AG08395 (cell line): ENCODE data around the gene SNX2.
"Not testable (repeated sequence)": the region's sequence is repeated elsewhere in the genome, so short reads cannot be mapped to it uniquely, and the experiment has no call there.

Experiments
- DNase-seq: peaks from one replicate; pipeline ENCODE4 v3.0.0; 2012; ENCODE audit warnings: mixed read lengths, low spot score

SNX2 gene

GRCh38 chr5:122774861-122775549, at the start of gene SNX2:
SNX2 (plus strand) TSS chr5:122775080; CDS start chr5:122775104, 24 bp downstream.
- peak; percentile 92 for DNase-seq

- DNase-seq = peak; percentile 77
Observed at GRCh38 chr5:122727112-122727541, 47.8 kb upstream of the SNX2 start.

GRCh38 chr5:122730037-122730436, 44.8 kb upstream of the SNX2 start:
- DNase-seq = no peak

GRCh38 chr5:122730456-122730855, 44.4 kb upstream of the SNX2 start:
- no peak for DNase-seq

DNA sequence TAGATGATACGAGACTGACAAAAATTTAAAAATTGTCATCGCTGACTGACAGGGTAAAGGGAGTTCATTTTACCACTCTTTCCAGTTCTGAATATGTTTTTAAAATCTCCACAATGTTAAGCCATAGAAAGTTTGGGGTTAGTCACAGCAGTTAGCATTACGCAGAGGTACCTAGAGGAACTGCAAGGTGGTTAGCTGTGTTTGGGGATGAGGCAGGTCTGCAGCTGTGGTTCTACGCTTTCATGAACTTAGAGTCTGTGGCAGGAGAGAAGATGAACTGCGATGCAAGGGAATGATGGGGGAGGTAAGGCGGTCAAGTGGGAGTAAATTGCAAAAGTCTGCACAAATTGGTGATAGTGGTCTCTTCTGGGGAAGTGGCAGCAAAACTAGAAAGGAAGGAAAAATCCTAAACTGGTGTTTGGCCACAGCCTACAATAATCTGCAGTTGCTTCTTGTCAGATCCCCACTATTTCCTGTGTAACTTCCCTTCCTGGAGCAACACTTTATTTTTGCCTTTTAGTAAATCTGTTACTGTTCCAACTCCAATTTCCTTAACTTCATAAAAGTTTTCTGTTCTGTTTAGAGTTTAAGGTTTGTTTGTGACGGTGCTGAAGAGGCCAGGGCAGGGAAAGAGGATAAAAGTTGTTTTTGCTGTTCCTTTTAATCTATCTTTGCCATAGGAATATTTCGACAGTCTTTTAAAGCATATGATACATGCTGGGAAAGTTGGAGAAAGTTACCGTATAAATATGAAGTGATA, 38.6 kb upstream of the SNX2 start:
- no peak for DNase-seq

GRCh38 chr5:122738088-122738487, 36.8 kb upstream of the SNX2 start:
- DNase-seq = no peak

DNA sequence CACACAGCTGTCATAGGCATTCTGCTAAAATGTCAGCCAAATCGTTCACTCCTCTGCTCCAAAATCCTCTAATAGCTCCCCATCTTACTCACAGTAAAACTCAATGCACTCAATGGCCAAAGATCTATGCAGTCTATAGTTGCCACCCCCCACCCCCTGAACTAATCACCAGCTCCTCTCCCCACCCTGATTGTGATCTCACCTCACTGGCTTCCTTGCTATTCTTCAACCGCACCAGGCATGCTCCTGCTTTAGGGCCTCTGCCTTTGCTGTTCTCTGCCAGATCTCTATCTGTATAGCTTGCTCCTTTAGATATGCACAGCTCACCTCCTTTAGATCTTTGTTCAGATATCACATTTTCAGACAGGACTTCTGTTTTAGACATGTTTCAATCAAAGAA, 33.2 kb upstream of the SNX2 start:
- no peak for DNase-seq

DNA sequence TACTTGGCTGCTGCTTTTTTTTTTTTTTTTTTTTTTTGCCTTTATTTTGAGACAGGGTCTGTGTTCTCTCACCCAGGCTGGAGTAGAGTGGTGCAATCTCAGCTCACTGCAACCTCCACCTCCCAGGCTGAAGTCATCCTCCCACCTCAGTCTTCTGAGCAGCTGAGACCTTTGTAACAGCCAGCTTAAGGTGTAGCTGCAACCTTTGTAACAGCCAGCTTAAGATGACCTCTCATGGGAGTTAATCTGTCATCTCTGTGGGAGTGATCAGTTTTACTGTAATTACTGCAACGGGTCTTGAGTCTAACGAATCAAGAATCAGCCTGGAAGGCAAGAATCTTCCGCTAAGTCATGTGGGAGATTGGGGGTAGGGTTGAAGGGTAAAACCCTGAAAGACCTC, 31.6 kb upstream of the SNX2 start:
- no peak for DNase-seq

- no peak for DNase-seq
Observed at GRCh38 chr5:122745597-122745996, 29.3 kb upstream of the SNX2 start.

- no peak for DNase-seq
Observed at GRCh38 chr5:122749886-122750285, 25.0 kb upstream of the SNX2 start.

DNA sequence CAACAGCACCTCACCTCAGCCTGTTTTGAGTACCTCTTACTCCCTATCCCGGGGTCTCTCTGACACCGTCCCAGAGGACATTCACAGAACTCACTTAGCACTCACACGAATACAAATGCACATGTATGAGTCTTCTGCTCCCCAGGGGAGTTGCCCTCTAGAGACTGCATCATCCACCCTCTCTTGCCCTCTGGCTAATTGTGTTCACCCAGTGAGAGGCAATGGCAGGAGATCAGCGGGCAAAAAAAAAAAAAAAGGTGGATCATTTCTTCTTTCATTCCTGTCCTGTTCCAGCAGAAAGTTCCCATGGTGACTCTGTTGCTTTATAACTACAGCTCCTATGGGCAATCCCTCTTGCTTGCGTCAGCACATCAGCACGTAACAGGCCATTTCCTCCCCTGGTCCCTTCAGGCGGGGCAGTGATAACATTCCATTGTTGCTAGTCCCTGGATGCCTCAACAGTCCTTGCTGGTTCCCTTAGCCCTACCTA, 23.5 kb upstream of the SNX2 start:
- no peak for DNase-seq

GRCh38 chr5:122753500-122753899, 21.4 kb upstream of the SNX2 start:
- DNase-seq = no peak

GRCh38 chr5:122755783-122756182, 19.1 kb upstream of the SNX2 start:
- no peak for DNase-seq

- DNase-seq = peak; percentile 48
Observed at GRCh38 chr5:122756264-122756911, 18.5 kb upstream of the SNX2 start.

GRCh38 chr5:122757285-122757684, 17.6 kb upstream of the SNX2 start:
- no peak for DNase-seq

DNA sequence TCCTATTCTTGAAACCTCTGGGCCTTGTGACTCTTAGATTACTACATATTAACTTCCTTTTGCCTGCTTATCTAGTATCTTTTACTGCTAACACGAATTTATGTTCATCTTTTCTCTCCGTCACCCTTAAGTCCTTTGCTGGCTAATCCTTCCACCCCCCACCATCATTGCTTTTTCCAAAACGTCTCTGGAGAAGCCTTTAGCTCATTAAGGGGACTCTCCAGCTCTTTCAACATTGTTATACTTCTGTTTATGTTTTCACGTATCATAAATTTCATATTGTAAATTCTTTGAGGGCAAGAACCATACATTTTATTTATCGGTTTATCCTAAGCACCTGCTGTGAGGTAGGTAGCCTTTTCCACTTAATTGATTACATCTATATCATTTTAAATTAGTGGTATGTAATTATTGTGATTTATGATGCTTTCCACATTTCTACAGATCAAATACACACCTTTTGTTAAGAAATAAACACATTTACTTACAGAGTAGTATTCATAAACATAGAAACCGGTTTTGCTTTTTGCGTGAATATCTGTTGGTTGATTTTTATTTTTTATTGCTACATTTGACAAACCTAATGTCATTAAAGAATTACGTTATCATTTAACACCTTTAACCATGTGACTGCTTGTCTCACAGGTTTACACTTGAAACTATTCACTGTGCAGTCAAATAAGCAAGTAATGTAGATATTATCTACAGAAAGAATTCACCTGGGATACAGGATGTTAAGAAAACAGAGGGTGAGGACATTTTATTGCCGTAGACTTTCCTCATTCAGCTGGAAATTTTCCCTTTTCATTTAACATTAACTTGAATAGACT, 15.4 kb upstream of the SNX2 start:
- no peak for DNase-seq

DNA sequence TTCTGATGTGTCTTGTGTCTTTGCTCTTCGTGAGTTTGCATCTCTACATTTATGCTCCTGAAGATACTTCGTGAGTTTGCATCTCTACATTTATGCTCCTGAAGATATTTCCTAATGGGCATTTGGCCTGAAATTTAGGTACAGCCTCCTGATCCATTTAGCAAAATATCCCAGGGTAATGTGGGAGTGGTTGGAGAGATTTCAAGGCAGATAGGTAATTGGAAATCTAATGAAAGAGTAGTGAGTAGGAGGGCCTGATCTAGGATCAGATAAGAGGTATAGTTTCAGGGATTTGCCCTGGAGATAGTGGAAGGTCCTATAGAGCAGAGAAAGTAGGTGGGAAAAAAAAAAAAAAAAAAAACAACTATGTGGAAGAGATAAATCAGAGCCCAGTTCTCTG, 14.6 kb upstream of the SNX2 start:
- DNase-seq = no peak

DNA sequence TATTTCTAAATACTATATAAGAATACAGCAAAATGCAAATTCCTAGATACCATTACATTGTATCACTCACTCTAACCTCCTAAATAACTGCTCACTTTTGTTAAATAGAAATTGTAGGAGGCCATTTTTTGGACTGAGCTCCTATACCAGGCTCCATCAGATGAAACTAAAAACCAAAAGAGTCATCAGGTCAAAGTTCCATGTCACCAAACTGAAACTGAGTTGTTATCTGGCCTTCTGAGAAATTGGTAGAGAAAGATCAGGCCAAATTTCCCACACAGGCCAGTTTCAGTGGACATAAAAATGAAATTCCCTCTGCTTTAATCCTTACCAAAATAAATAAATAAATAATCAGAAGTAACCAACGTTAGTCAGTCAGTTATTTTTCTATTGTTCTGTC, 13.8 kb upstream of the SNX2 start:
- no peak for DNase-seq

GRCh38 chr5:122761896-122762295, 13.0 kb upstream of the SNX2 start:
- DNase-seq = not testable (repeated sequence)

GRCh38 chr5:122766130-122766529, 8.8 kb upstream of the SNX2 start:
- DNase-seq = no peak

- DNase-seq = no peak
Observed at GRCh38 chr5:122770477-122770876, 4.4 kb upstream of the SNX2 start.

DNA sequence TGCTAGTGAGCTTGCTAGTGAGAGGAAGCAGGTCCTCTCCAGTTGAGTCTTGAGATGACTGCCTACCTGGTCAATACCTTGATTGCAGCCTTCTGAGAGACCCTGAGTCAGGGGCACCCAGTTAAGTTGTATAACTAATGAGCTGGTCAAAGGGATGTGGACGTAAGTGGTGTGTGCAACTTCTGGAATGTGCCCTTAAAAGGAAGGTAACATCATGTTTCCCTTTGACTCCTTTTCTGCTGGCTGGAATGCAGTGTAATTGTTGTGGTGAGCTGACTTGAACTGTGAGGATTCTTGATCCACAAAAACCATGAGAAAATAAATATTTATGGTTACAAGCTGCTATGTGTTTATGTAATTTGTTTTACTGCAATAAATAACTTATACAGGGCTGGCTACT, 2.4 kb upstream of the SNX2 start:
- peak; percentile 21 for DNase-seq
